Measurements from ENCODE around the gene IGF1R.

The IGF1R gene

GRCh38 chr15:98938799-98939198 lies 290.5 kb downstream of the IGF1R start:
- no peak for DNase-seq (ENCODE audit: low read depth in 4 of 4, low spot score in 1 of 4)

GRCh38 chr15:98939311-98940080 lies 291.2 kb downstream of the IGF1R start:
- DNase-seq (ENCODE audit: low read depth in 4 of 4, low spot score in 1 of 4): no peak

- no peak for DNase-seq (ENCODE audit: low read depth in 4 of 4, low spot score in 1 of 4)
These were observed 293.4 kb downstream of the IGF1R start for GRCh38 chr15:98941595-98942255.

GRCh38 chr15:98942431-98942830 lies 294.1 kb downstream of the IGF1R start:
- DNase-seq (ENCODE audit: low read depth in 4 of 4, low spot score in 1 of 4): no peak

- DNase-seq (ENCODE audit: low read depth in 4 of 4, low spot score in 1 of 4): no peak
These were observed 294.7 kb downstream of the IGF1R start for GRCh38 chr15:98943051-98943508.

GRCh38 chr15:98943601-98944151 lies 295.3 kb downstream of the IGF1R start:
- DNase-seq (ENCODE audit: low read depth in 4 of 4, low spot score in 1 of 4): no peak

- no peak for DNase-seq (ENCODE audit: low read depth in 4 of 4, low spot score in 1 of 4)
These were observed 298.2 kb downstream of the IGF1R start for GRCh38 chr15:98946301-98947255.

GRCh38 chr15:98948456-98948855 lies 300.1 kb downstream of the IGF1R start:
- DNase-seq (ENCODE audit: low read depth in 4 of 4, low spot score in 1 of 4): no peak

- no peak for DNase-seq (ENCODE audit: low read depth in 4 of 4, low spot score in 1 of 4)
These were observed 300.6 kb downstream of the IGF1R start for GRCh38 chr15:98948941-98949340.

GRCh38 chr15:98949624-98950023 lies 301.3 kb downstream of the IGF1R start:
- DNase-seq (ENCODE audit: low read depth in 4 of 4, low spot score in 1 of 4): no peak

- DNase-seq (ENCODE audit: low read depth in 4 of 4, low spot score in 1 of 4): no peak
These were observed 301.9 kb downstream of the IGF1R start for GRCh38 chr15:98950248-98950647.

- DNase-seq (ENCODE audit: low read depth in 4 of 4, low spot score in 1 of 4): no peak
These were observed 302.7 kb downstream of the IGF1R start for GRCh38 chr15:98951004-98951403.

GRCh38 chr15:98951493-98952320 lies 303.4 kb downstream of the IGF1R start:
- DNase-seq (ENCODE audit: low read depth in 4 of 4, low spot score in 1 of 4): no peak

GRCh38 chr15:98952381-98952803 lies 304.1 kb downstream of the IGF1R start:
- no peak for DNase-seq (ENCODE audit: low read depth in 4 of 4, low spot score in 1 of 4)

- DNase-seq (ENCODE audit: low read depth in 4 of 4, low spot score in 1 of 4): no peak
These were observed 304.9 kb downstream of the IGF1R start for GRCh38 chr15:98953000-98953787.

GRCh38 chr15:98953968-98954367 lies 305.6 kb downstream of the IGF1R start:
- no peak for DNase-seq (ENCODE audit: low read depth in 4 of 4, low spot score in 1 of 4)

GRCh38 chr15:98954411-98954810 lies 306.1 kb downstream of the IGF1R start:
- no peak for DNase-seq (ENCODE audit: low read depth in 4 of 4, low spot score in 1 of 4)

- no peak for DNase-seq (ENCODE audit: low read depth in 4 of 4, low spot score in 1 of 4)
These were observed 307.0 kb downstream of the IGF1R start for GRCh38 chr15:98955331-98955730.

GRCh38 chr15:98955961-98956723 lies 307.8 kb downstream of the IGF1R start:
- DNase-seq (ENCODE audit: low read depth in 4 of 4, low spot score in 1 of 4): no peak
